Tibial artery (tissue), 4 donors: ENCODE results near the gene ABHD3.

Source experiments
- DNase-seq, 2 donors: peaks; one replicate each; pipeline ENCODE4 v3.0.0-alpha.2; 2019
- H3K27ac ChIP-seq, 2 donors: fragments of 200-600 bp; sonication (generic) in 1 of 2; 1 replicate in 1 of 2; 2 replicates in 1 of 2; pipeline ENCODE4 v1.5.1; 2018 to 2019; ENCODE audit warnings: mild to moderate bottlenecking in 1 of 2
- H3K27me3 ChIP-seq, 2 donors: fragments of 200-600 bp; sonication (generic) in 1 of 2; one replicate each; pipeline versions ENCODE4 v1.5.1 to v1.6.0; 2016 to 2019
- H3K36me3 ChIP-seq, 3 donors: fragments of 200-600 bp; sonication (generic) in 2 of 3; one replicate each; pipeline ENCODE4 v1.5.1; 2016 to 2019; ENCODE audit warnings: mild to moderate bottlenecking in 2 of 3
- H3K4me1 ChIP-seq, 4 donors: fragments of 200-600 bp; sonication (generic) in 2 of 4; 1 replicate in 3 of 4; 2 replicates in 1 of 4; pipeline ENCODE4 v1.5.1; 2016 to 2019
- H3K4me3 ChIP-seq, 2 donors: fragments of 200-600 bp; sonication (generic) in 1 of 2; 1 replicate in 1 of 2; 2 replicates in 1 of 2; pipeline ENCODE4 v1.5.1; 2018 to 2019; ENCODE audit warnings: mild to moderate bottlenecking in 2 of 2
- H3K9me3 ChIP-seq, 3 donors: fragments of 200-600 bp; sonication (generic) in 1 of 3; one replicate each; pipeline ENCODE4 v1.5.1; 2016 to 2019
- CTCF ChIP-seq, 2 experiments: fragments of 200-600 bp in 1 of 2; fragments of 450-650 bp in 1 of 2; IDR thresholded peaks; one replicate each; pipeline ENCODE4 v1.5.1; 2017 to 2019; ENCODE audit warnings: antibody characterized with exemption in 2 of 2, mild to moderate bottlenecking in 1 of 2, moderate library complexity in 1 of 2
- intact Hi-C: fragments of 100-400 bp; cut with DNase I; formaldehyde crosslinking; loops from one replicate; pipeline ENCODE4 v1.15.0; 2023; ENCODE audit warnings: low total_unique reads

ABHD3 gene

GRCh38 chr18:21602299-21602587 is 102.3 kb downstream of the ABHD3 start:
- Histone ChIP-seq H3K27me3 (no peaks in the 10 kb centered on the region), H3K4me1 (peaks cover 0 to 20% (median 12%) of the 10 kb centered on the region in 4 donors), H3K9me3 (no peaks in the 10 kb centered on the region), H3K36me3 (no peaks in the 10 kb centered on the region), H3K4me3 (no peak overlapping the region), H3K27ac (no peak overlapping the region)
- intact Hi-C loops = loop anchor here (5.0 to 10.0 kb wide), 3 partner anchors 103 to 233 kb away; partner anchors contain the start of genes ABHD3 and MIB1
- DNase-seq = no peak
- TF ChIP-seq CTCF (IDR thresholded peaks at IDR 0.05) = no peak
